Ishikawa (cell line): Measurements from ENCODE around the gene ZDHHC11.
A peak's percentile ranks its signal among the peaks of the same experiment; 100 is the strongest.

Experiments
- CEBPB ChIP-seq: IDR thresholded peaks from 2 replicates; pipeline ENCODE4 v1.6.1; 2012
- CREB1 ChIP-seq: IDR thresholded peaks from 2 replicates; pipeline ENCODE4 v1.6.1; 2012; ENCODE audit warnings: low read depth
- EGR1 ChIP-seq: IDR thresholded peaks from 2 replicates; pipeline ENCODE4 v1.6.1; 2012
- EP300 ChIP-seq: IDR thresholded peaks from 2 replicates; pipeline ENCODE4 v1.6.1; 2012; ENCODE audit warnings: borderline replicate concordance
- FOXM1 ChIP-seq: IDR thresholded peaks from 2 replicates; pipeline ENCODE4 v1.6.1; 2012; ENCODE audit warnings: low read depth, borderline replicate concordance
- NFIC ChIP-seq: IDR thresholded peaks from 2 replicates; pipeline ENCODE4 v1.6.1; 2012
- RAD21 ChIP-seq: IDR thresholded peaks from 2 replicates; pipeline ENCODE4 v1.6.1; 2012; ENCODE audit warnings: low read depth
- TAF1 ChIP-seq: IDR thresholded peaks from 2 replicates; pipeline ENCODE4 v1.6.1; 2012; ENCODE audit warnings: low read depth, mild to moderate bottlenecking
- TCF12 ChIP-seq: IDR thresholded peaks from 2 replicates; pipeline ENCODE4 v1.6.1; 2012; ENCODE audit warnings: low read depth
- TEAD4 ChIP-seq: IDR thresholded peaks from 2 replicates; pipeline ENCODE4 v1.6.1; 2012
- YY1 ChIP-seq: IDR thresholded peaks from 2 replicates; pipeline ENCODE4 v1.6.1; 2012; ENCODE audit warnings: low read depth
- ZBTB7A ChIP-seq: IDR thresholded peaks from 2 replicates; pipeline ENCODE4 v1.6.1; 2012; ENCODE audit warnings: low read depth
- TF ChIP-seq, protein P1 (sequence below): IDR thresholded peaks from 2 replicates; pipeline ENCODE4 v1.6.1; 2012
- TF ChIP-seq, protein P2 (sequence below): IDR thresholded peaks from 2 replicates; pipeline ENCODE4 v1.6.1; 2012
- TF ChIP-seq, protein P3 (sequence below): IDR thresholded peaks from 2 replicates; pipeline ENCODE4 v1.6.1; 2012; ENCODE audit warnings: low read depth, mild to moderate bottlenecking

ZDHHC11 gene

DNA sequence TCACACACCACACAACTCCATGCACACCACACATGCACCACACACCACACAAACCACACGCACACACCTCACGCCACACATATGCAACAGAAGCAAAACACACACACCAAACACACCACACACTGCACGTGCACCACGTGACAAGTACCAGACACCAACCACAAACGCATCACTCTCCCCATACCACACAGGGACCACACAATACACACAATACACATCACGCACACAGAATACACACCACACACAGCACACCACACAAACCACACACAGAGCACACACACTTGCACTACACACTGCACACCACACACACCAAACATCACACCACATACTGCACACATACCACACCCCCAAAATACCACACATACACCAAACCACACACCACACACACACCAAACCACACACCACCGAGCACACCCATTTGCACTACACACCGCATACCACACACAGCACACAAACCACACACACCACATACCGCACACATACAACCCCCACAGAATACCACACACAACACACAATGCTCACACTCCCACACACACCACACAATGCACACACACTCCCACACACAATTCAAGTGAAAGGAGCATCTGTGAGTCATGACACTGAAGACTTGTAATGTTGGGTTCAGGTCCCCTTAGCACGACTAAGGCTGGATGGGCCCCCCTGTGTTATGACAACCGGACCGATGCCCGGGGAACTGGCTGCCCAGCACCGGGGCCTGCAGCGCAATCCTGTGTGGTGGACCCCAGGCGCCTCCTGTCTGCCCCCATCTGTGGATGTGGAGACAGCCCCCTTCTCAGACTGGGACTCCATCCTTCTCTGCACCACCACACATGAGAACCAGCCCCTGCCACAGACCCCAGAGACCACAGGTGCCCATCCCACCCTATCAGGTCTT is 6.0 kb upstream of the ZDHHC11 start:
- TF ChIP-seq CREB1 (no peak), CEBPB (no peak), EGR1 (no peak), FOXM1 (no peak), RAD21 (no peak), NFIC (no peak)

DNA sequence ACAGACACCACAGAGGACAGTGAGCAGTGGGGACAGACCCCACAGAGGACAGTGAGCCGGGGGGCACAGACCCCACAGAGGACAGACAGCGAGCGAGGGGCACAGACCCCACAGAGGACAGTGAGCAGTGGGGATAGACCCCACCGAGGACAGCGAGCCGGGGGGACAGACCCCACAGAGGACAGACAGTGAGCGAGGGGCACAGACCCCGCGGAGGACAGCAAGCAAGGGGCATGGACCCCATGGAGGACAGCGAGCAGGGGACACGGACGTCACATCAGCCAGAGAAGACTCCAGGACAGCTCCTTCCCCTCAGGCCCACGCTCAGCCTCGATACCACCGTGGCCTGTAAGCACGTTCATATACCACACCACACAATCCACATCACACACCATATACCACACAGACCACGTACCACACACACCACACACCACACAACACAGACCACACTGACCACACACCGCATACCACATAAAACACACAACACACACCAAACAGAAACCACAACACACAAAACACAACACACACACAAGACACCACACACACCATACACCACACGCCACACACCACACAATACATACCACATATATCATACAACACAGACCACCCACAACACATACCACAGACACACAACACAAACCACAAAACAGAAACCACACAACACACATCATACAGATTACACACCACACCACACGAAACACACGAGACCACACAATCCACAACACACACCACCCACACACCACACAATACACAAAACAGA is 5.2 kb upstream of the ZDHHC11 start:
- TF ChIP-seq ZBTB7A (peak; percentile 84), NFIC (no peak)

DNA sequence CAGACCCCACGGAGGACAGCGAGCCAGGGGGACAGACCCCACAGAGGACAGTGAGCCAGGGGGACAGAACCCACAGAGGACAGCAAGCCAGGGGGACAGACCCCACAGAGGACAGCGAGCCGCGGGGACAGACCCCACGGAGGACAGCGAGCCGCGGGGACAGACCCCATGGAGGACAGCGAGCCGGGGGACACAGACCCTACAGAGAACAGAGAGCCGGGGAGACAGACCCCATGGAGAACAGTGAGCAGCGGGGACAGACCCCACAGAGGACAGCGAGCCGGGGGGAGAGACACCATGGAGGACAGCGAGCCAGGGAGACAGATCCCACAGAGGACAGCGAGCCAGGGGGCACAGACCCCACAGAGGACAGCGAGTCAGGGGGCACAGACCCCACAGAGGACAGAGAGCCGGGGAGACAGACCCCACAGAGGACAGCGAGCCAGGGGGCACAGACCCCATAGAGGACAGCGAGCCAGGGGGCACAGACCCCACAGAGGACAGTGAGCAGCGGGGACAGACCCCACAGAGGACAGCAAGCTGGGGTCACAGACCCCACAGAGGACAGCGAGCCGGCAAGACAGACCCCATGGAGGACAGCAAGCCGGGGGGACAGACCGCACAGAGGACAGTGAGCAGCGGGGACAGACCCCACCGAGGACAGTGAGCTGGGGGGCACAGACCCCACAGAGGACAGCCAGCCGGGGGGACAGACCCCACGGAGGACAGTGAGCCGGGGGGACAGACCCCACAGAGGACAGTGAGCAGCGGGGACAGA is 4.4 kb upstream of the ZDHHC11 start:
- TF ChIP-seq, protein P1, sequence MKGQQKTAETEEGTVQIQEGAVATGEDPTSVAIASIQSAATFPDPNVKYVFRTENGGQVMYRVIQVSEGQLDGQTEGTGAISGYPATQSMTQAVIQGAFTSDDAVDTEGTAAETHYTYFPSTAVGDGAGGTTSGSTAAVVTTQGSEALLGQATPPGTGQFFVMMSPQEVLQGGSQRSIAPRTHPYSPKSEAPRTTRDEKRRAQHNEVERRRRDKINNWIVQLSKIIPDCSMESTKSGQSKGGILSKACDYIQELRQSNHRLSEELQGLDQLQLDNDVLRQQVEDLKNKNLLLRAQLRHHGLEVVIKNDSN = no peak
- TF ChIP-seq TCF12 = no peak
- TF ChIP-seq EGR1 = no peak
- no peak for TF ChIP-seq RAD21
- no peak for TF ChIP-seq NFIC
- TF ChIP-seq TAF1 = no peak
- TF ChIP-seq CREB1 = no peak
- TF ChIP-seq FOXM1 = no peak
- no peak for TF ChIP-seq ZBTB7A
- TF ChIP-seq EP300 = no peak

DNA sequence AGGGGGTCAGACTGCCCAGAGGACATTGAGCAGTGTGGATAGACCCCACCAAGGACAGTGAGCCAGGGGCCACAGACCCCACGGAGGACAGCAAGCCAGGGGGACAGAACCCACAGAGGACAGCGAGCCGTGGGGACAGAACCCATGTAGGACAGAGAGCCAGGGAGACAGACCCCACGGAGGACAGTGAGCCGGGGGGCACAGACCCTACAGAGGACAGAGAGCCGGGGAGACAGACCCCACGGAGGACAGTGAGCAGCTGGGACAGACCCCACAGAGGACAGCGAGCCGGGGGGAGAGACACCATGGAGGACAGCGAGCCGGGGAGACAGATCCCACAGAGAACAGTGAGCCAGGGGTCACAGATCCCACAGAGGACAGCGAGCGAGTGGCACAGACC is 3.4 kb upstream of the ZDHHC11 start:
- no peak for TF ChIP-seq RAD21
- TF ChIP-seq, protein P2, sequence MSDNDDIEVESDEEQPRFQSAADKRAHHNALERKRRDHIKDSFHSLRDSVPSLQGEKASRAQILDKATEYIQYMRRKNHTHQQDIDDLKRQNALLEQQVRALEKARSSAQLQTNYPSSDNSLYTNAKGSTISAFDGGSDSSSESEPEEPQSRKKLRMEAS = no peak
- TF ChIP-seq CEBPB = no peak
- TF ChIP-seq TCF12 = no peak
- no peak for TF ChIP-seq EP300
- TF ChIP-seq TEAD4 = no peak
- TF ChIP-seq CREB1 = no peak
- TF ChIP-seq FOXM1 = no peak
- no peak for TF ChIP-seq NFIC
- TF ChIP-seq, protein P1 = no peak
- TF ChIP-seq ZBTB7A = no peak
- no peak for TF ChIP-seq TAF1
- no peak for TF ChIP-seq EGR1
- TF ChIP-seq YY1 = no peak
- TF ChIP-seq, protein P3, sequence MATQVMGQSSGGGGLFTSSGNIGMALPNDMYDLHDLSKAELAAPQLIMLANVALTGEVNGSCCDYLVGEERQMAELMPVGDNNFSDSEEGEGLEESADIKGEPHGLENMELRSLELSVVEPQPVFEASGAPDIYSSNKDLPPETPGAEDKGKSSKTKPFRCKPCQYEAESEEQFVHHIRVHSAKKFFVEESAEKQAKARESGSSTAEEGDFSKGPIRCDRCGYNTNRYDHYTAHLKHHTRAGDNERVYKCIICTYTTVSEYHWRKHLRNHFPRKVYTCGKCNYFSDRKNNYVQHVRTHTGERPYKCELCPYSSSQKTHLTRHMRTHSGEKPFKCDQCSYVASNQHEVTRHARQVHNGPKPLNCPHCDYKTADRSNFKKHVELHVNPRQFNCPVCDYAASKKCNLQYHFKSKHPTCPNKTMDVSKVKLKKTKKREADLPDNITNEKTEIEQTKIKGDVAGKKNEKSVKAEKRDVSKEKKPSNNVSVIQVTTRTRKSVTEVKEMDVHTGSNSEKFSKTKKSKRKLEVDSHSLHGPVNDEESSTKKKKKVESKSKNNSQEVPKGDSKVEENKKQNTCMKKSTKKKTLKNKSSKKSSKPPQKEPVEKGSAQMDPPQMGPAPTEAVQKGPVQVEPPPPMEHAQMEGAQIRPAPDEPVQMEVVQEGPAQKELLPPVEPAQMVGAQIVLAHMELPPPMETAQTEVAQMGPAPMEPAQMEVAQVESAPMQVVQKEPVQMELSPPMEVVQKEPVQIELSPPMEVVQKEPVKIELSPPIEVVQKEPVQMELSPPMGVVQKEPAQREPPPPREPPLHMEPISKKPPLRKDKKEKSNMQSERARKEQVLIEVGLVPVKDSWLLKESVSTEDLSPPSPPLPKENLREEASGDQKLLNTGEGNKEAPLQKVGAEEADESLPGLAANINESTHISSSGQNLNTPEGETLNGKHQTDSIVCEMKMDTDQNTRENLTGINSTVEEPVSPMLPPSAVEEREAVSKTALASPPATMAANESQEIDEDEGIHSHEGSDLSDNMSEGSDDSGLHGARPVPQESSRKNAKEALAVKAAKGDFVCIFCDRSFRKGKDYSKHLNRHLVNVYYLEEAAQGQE = no peak

DNA sequence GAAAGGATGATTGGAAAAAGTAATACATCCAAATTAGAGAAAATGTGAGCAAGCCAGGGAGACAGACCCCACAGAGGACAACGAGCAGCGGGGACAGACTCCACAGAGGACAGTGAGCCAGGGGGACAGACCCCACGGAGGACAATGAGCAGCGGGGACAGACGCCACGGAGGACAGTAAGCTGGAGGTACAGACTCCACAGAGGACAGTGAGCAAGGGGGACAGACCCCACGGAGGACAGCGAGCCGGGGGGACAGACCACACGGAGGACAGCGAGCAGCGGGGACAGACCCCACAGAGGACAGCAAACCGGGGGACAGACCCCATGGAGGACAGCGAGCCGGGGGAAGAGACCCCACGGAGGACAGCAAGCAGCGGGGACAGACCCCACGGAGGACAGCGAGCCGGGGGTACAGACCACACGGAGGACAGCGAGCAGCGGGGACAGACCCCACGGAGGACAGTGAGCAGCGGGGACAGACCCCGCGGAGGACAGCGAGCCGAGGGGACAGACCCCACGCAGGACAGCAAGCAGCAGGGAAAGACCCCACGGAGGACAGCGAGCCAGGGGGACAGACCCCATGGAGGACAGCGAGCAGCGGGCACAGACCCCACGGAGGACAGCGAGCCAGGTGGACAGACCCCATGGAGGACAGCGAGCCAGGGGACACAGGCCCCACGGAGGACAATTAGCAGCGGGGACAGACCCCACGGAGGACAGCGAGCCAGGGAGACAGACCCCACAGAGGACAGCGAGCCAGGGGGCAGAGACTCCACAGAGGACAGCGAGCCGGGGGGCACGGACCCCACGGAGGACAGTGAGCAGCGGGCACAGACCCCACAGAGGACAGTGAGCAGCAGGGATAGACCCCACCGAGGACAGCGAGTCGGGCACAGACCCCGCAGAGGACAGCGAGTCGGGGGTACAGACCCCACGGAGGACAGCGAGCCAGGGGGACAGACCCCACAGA is 1.9 kb upstream of the ZDHHC11 start:
- TF ChIP-seq TEAD4 = no peak
- TF ChIP-seq CEBPB = no peak
- TF ChIP-seq, protein P2 = no peak
- TF ChIP-seq FOXM1 = no peak
- no peak for TF ChIP-seq ZBTB7A

DNA sequence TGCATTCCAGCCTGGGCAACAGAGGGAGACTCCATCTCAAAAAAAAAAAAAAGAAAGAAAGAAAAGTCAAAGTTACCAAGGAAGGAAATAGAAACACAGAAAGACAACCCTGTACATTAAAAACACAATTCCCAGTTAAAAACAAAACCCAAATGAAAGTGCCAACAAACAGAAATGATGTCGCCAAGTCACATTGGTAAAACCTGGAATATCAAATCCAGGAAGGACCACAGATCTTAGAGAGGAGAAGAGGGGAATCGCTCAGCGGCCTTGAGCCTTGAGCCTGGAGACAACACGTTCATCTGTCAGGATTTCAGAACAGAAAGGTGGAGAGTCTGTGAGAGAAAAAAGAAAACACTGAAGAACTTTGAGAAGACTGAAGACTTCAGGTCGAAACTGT is 1.2 kb upstream of the ZDHHC11 start:
- TF ChIP-seq YY1 = no peak
- TF ChIP-seq TAF1 = no peak
- TF ChIP-seq, protein P1 = no peak
- no peak for TF ChIP-seq EGR1
